Measurements from ENCODE around the gene S100A5. TPM values are rescaled to one million over a fixed set of nuclear protein-coding genes. Genes with fewer than 3 reads are reported as not detected.

S100A5 gene
- total RNA-seq, 4 donors from 2014 or later, result not detected

DNA sequence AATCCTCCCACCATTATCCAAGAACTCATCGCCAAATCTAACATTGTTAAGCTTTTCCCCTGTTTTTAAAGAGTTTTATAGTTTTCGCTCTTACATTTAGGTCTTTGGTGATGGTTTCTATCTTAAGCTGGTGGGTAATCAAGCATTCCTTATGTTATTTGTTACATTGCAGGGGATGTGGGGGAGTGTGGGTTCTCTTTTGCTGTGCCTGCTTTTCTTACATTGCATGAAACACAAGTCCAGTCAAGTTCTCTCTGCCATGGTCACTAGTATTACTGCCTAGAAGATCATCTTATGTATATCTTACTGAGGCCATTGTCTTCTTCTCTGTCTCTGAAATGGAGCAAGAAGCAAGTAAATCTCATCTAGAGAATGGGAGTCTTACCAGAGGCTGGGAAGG, 53.0 kb downstream of the S100A5 start:
- H3K27me3 ChIP-seq, result no peaks in the 10 kb centered on the region
- ATAC-seq (no peak), DNase-seq (no peak)
- H3K4me1 ChIP-seq, result peaks cover 23 to 27% of the 10 kb centered on the region in 2 donors
- TF ChIP-seq CTCF (IDR thresholded peaks at IDR 0.05 in 4 of 5, conservative IDR thresholded peaks at IDR 0.05 in 1 of 5) (no peak), POLR2A (IDR thresholded peaks at IDR 0.05) (no peak)
- peak overlapping the region in 2 of 4 donors; percentile 87 to 90 for H3K27ac ChIP-seq
- in situ Hi-C loops (cut with MboI; ENCODE audit: low sequenced_read_pairs in 4 of 4) (no loop called here), intact Hi-C loops (cut with DNase I; ENCODE audit: low total_unique reads) (loop anchor here (5.0 kb wide), 1 partner anchor 1370 kb away; no protein-coding TSS in a partner anchor)
- H3K9me3 ChIP-seq, result no peaks in the 10 kb centered on the region
- no peak overlapping the region for H3K4me3 ChIP-seq
- no peaks in the 10 kb centered on the region for H3K36me3 ChIP-seq

Other genes starting within 250 kb of the S100A5 start
- not detected for gene PGLYRP3, start 228.0 kb downstream of the S100A5 start, total RNA-seq
- not detected for gene PGLYRP4, start 192.1 kb downstream of the S100A5 start, total RNA-seq
- gene S100A9, start 183.1 kb downstream of the S100A5 start, total RNA-seq, result 100 to 1,000 TPM in 2 of 4 donors, 10 to 100 TPM in 2; 57.4 to 205 (median 87.1) TPM
- gene S100A12, start 165.3 kb downstream of the S100A5 start, total RNA-seq, result 1 to 10 TPM in 2 of 4 donors, not detected in 2; 2.2 to 2.9 TPM
- gene S100A8, start 149.9 kb downstream of the S100A5 start, total RNA-seq, result 10 to 100 TPM in 2 of 4 donors, 1 to 10 TPM in 2; 4.2 to 41.6 (median 12.5) TPM
- gene S100A7A, start 124.4 kb downstream of the S100A5 start, total RNA-seq, result not detected
- not detected for gene S100A7, start 80.3 kb downstream of the S100A5 start, total RNA-seq
- gene S100A6, start 4.9 kb downstream of the S100A5 start, total RNA-seq, result 100 to 1,000 TPM; 153 to 361 (median 224) TPM
- 100 to 1,000 TPM in 3 of 4 donors, 10 to 100 TPM in 1; 76.8 to 377 (median 144) TPM for gene S100A4, start 4.9 kb upstream of the S100A5 start, total RNA-seq
- 1 to 10 TPM in 1 of 4 donors, under 1 TPM in 1, not detected in 2; 0.88 to 1.6 TPM for gene S100A3, start 8.3 kb upstream of the S100A5 start, total RNA-seq
- gene S100A2, start 24.9 kb upstream of the S100A5 start, total RNA-seq, result 10 to 100 TPM in 1 of 4 donors, not detected in 3; 14.7 TPM
- 10 to 100 TPM; 21.5 to 52.1 (median 40.7) TPM for gene S100A16, start 72.2 kb upstream of the S100A5 start, total RNA-seq
- gene S100A14, start 75.4 kb upstream of the S100A5 start, total RNA-seq, result 1 to 10 TPM in 1 of 4 donors, not detected in 3; 1.8 TPM
- gene S100A13, start 86.6 kb upstream of the S100A5 start, total RNA-seq, result 100 to 1,000 TPM; 113 to 237 (median 159) TPM
- gene S100A1, start 87.5 kb upstream of the S100A5 start, total RNA-seq, result 100 to 1,000 TPM; 390 to 932 (median 616) TPM
- 10 to 100 TPM; 49.5 to 73.4 (median 59.1) TPM for gene CHTOP, start 93.1 kb upstream of the S100A5 start, total RNA-seq
- 100 to 1,000 TPM in 1 of 4 donors, 10 to 100 TPM in 3; 64.0 to 127 (median 90.0) TPM for gene SNAPIN, start 117.8 kb upstream of the S100A5 start, total RNA-seq
- gene ILF2, start 130.1 kb upstream of the S100A5 start, total RNA-seq, result 100 to 1,000 TPM; 110 to 138 (median 117) TPM
- gene NPR1, start 137.8 kb upstream of the S100A5 start, total RNA-seq, result 1 to 10 TPM; 3.0 to 7.1 (median 4.5) TPM
- gene INTS3, start 187.1 kb upstream of the S100A5 start, total RNA-seq, result 10 to 100 TPM; 16.1 to 28.0 (median 19.9) TPM
- gene SLC27A3, start 234.5 kb upstream of the S100A5 start, total RNA-seq, result 1 to 10 TPM; 2.3 to 7.9 (median 3.7) TPM

All from gastrocnemius medialis (tissue), 4 donors.